ENCODE measurements around the gene PRDM11.
"Not testable (repeated sequence)": the region's sequence is repeated elsewhere in the genome, so short reads cannot be mapped to it uniquely, and the experiment has no call there.

The PRDM11 gene

GRCh38 chr11:45146072-45147016, at the start of gene PRDM11:
Gene PRDM11, plus strand, starts transcription at chr11:45146639. Its CDS starts 35,128 bp downstream, at chr11:45181767.
- peak; percentile 91 for DNase-seq

GRCh38 chr11:45097721-45098493, 48.5 kb upstream of the PRDM11 start:
- DNase-seq = no peak

- DNase-seq = no peak
These were observed 47.5 kb upstream of the PRDM11 start for GRCh38 chr11:45098929-45099328.

- DNase-seq = no peak
These were observed 46.1 kb upstream of the PRDM11 start for GRCh38 chr11:45100339-45100738.

GRCh38 chr11:45102361-45102809, 44.1 kb upstream of the PRDM11 start:
- no peak for DNase-seq

GRCh38 chr11:45102810-45103621, 43.4 kb upstream of the PRDM11 start:
- DNase-seq = peak; percentile 76

GRCh38 chr11:45104006-45104789, 42.2 kb upstream of the PRDM11 start:
- no peak for DNase-seq

- no peak for DNase-seq
These were observed 41.7 kb upstream of the PRDM11 start for GRCh38 chr11:45104790-45105084.

GRCh38 chr11:45105233-45105983, 41.0 kb upstream of the PRDM11 start:
- DNase-seq = peak; percentile 90

GRCh38 chr11:45105984-45106375, 40.5 kb upstream of the PRDM11 start:
- no peak for DNase-seq

GRCh38 chr11:45106440-45106839, 40.0 kb upstream of the PRDM11 start:
- no peak for DNase-seq

- no peak for DNase-seq
These were observed 39.4 kb upstream of the PRDM11 start for GRCh38 chr11:45107029-45107428.

- no peak for DNase-seq
These were observed 38.1 kb upstream of the PRDM11 start for GRCh38 chr11:45108070-45109064.

- no peak for DNase-seq
These were observed 37.0 kb upstream of the PRDM11 start for GRCh38 chr11:45109400-45109799.

- peak; percentile 67 for DNase-seq
These were observed 35.9 kb upstream of the PRDM11 start for GRCh38 chr11:45110562-45110961.

GRCh38 chr11:45113807-45114206, 32.6 kb upstream of the PRDM11 start:
- DNase-seq = no peak

GRCh38 chr11:45127836-45128235, 18.6 kb upstream of the PRDM11 start:
- DNase-seq = not testable (repeated sequence)

GRCh38 chr11:45133878-45134277, 12.6 kb upstream of the PRDM11 start:
- DNase-seq = no peak

GRCh38 chr11:45141171-45141570, 5.3 kb upstream of the PRDM11 start:
- DNase-seq = no peak

GRCh38 chr11:45141631-45142030, 4.8 kb upstream of the PRDM11 start:
- DNase-seq = no peak

Measured in 8988T (cell line).